DND-41 (cell line): ENCODE results near the gene GORASP1.

Source experiments
- EZH2 ChIP-seq: IDR thresholded peaks from 3 replicates; pipeline ENCODE4 v1.6.1; 2012; ENCODE audit warnings: borderline replicate concordance, low read depth, mild to moderate bottlenecking, moderate library complexity, low read length, inconsistent platforms; ENCODE audit not compliant: severe bottlenecking
- TF ChIP-seq, protein P1 (sequence below): IDR thresholded peaks from 2 replicates; pipeline ENCODE4 v1.5.1; 2012; ENCODE audit warnings: borderline replicate concordance, low read length, moderate library complexity, mild to moderate bottlenecking; ENCODE audit not compliant: poor library complexity, severe bottlenecking; ENCODE audit errors: extremely low read depth

DNA sequence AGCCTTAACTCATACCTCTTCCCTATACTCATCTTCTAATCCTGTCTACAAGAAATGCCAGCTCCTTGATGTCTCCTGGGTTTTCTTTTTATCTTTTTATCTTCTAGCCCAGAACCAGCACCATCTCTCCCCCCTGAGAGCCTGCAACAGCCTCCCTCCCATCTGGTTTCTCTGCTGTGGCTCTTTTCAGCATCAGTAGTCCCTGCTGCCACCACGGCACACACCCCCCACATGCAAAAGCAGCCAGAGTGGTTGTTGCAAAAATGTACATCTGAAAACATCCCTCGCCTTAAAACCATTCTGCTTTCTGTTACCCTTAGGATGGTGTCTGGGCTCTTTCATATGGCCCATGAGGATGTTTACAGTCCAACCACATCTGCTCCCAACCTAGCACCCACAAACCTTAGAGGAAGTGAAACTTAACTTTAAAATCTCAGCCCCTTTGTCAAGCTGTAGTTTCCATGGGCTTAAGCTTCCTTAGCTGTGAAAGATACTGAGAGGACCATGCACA lies 828 bp upstream of the GORASP1 start:
- TF ChIP-seq, protein P1, sequence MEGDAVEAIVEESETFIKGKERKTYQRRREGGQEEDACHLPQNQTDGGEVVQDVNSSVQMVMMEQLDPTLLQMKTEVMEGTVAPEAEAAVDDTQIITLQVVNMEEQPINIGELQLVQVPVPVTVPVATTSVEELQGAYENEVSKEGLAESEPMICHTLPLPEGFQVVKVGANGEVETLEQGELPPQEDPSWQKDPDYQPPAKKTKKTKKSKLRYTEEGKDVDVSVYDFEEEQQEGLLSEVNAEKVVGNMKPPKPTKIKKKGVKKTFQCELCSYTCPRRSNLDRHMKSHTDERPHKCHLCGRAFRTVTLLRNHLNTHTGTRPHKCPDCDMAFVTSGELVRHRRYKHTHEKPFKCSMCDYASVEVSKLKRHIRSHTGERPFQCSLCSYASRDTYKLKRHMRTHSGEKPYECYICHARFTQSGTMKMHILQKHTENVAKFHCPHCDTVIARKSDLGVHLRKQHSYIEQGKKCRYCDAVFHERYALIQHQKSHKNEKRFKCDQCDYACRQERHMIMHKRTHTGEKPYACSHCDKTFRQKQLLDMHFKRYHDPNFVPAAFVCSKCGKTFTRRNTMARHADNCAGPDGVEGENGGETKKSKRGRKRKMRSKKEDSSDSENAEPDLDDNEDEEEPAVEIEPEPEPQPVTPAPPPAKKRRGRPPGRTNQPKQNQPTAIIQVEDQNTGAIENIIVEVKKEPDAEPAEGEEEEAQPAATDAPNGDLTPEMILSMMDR, result no peak
- no peak for TF ChIP-seq EZH2
